22Rv1 (cell line): ENCODE measurements around the gene LDLRAD4.

ENCODE experiments used
- CTCF ChIP-seq: fragments of 450-650 bp; IDR thresholded peaks from 2 replicates; pipeline ENCODE4 v1.5.1; 2017; ENCODE audit warnings: mild to moderate bottlenecking
- ZFX ChIP-seq: fragments of 450-650 bp; IDR thresholded peaks from 2 replicates; pipeline ENCODE4 v1.6.1; 2017; ENCODE audit warnings: antibody characterized with exemption, borderline replicate concordance

DNA sequence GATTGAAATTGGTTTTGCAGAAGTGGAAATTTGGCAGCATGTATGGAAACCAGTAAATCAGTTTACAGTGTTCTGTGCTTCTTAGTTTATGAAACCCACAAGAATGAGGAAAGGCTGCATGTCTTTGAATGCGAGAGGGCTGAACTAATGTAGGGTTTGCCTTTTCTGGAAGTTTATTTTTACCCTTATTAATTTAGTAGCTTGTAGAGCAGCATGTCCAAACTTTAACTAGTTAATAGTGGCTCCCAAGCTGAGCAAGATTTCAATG is 50.4 kb downstream of the LDLRAD4 start:
- TF ChIP-seq CTCF (no peak), ZFX (no peak)
